Measurements from ENCODE around the gene LRRC74B. TPM values are rescaled to one million over a fixed set of nuclear protein-coding genes. Genes with fewer than 3 reads are reported as not detected.

The LRRC74B gene
- total and polyA plus RNA-seq, 2 of the 4 experiments (the other 2 are of a cell fraction), result not detected

- WGBS, 2 experiments (ENCODE audit: extremely low coverage in 2 of 2, insufficient read length in 1 of 2), result 75% methylated on average over 2 of the region's 14 CpGs; no CpG with 5 or more reads in 1 of the 2 experiments
- CTCF ChIA-PET, result no interaction called here
- in situ Hi-C loops (cut with MboI; ENCODE audit: low sequenced_read_pairs), result no loop called here
Observed at GRCh38 chr22:21047035-21047661, 1.4 kb downstream of the LRRC74B start.

More at GRCh38 chr22:21047035-21047661, 1.4 kb downstream of the LRRC74B start:
- Histone ChIP-seq H3K23ac (ENCODE audit: low read depth, low read length) (no peak overlapping the region), H3K27ac (ENCODE audit: insufficient read depth, low read length) (no peak overlapping the region), H2BK20ac (ENCODE audit: low read depth, low read length) (no peak overlapping the region), H2BK120ac (ENCODE audit: low read depth, low read length) (no peak overlapping the region), H2BK15ac (ENCODE audit: low read depth, low read length) (no peak overlapping the region), H3K4me1 (ENCODE audit: control insufficient read depth, insufficient read depth, low read length) (peaks cover 19% of the 10 kb centered on the region), H3K4me3 (ENCODE audit: insufficient read depth, low read depth, low read length) (no peak overlapping the region), H2AK9ac (replicated peaks; ENCODE audit: low read depth, low read length, poor library complexity) (no peak overlapping the region), H3K4ac (ENCODE audit: low read depth, low read length) (no peak overlapping the region), H2BK5ac (ENCODE audit: low read depth, low read length, poor library complexity, severe bottlenecking) (no peak overlapping the region), H3K9me3 (ENCODE audit: control insufficient read depth, insufficient read depth, low read length) (no peaks in the 10 kb centered on the region), H4K8ac (ENCODE audit: low read depth in 2 of 2, low read length in 2 of 2) (no peak overlapping the region), H3K9me1 (ENCODE audit: insufficient read depth, low read length) (peaks cover 6% of the 10 kb centered on the region; the same call in 1 of the 2 replicates), H3K4me2 (ENCODE audit: low read depth, low read length) (no peak overlapping the region), H3K14ac (replicated peaks; ENCODE audit: low read depth, low read length) (no peak overlapping the region), H3K36me3 (ENCODE audit: control insufficient read depth, insufficient read depth, low read length) (no peaks in the 10 kb centered on the region), H3K56ac (ENCODE audit: extremely low read depth, insufficient read depth, low read length) (no peak overlapping the region), H2AFZ (replicated peaks; ENCODE audit: low read length, poor library complexity) (peak overlapping the region; percentile 43), H3K79me1 (ENCODE audit: low read depth in 1 of 2, low read length in 2 of 2) (no peaks in the 10 kb centered on the region), H2AK5ac (ENCODE audit: low read depth, low read length) (no peak overlapping the region), H3K27me3 (ENCODE audit: control insufficient read depth, insufficient read depth, low read length) (no peaks in the 10 kb centered on the region), H3K18ac (ENCODE audit: low read depth, low read length) (no peak overlapping the region), H4K20me1 (ENCODE audit: insufficient read depth, low read length) (no peaks in the 10 kb centered on the region), H3K9ac (ENCODE audit: low read depth, low read length) (no peak overlapping the region), H4K91ac (ENCODE audit: insufficient read depth, low read depth, low read length) (no peak overlapping the region), H4K5ac (ENCODE audit: low read depth, low read length) (no peak overlapping the region)
- dilution Hi-C loops (cut with HindIII; ENCODE audit: low sequenced_read_pairs, unreplicated experiment), result no loop called here
- intact Hi-C loops (cut with micrococcal nuclease), result no loop called here
- POLR2A ChIA-PET (ENCODE audit: unreplicated experiment), result no interaction called here
- BruUV-seq (replicated peaks), result no TSS peak
- TF ChIP-seq RAD21 (IDR thresholded peaks at IDR 0.05; ENCODE audit: low read length) (no peak), CEBPB (IDR thresholded peaks at IDR 0.05; ENCODE audit: low read depth, low read length) (no peak), NFE2L2 (IDR thresholded peaks at IDR 0.05; ENCODE audit: low read depth, low read length) (no peak)
- ATAC-seq (ENCODE audit: low read depth) (no peak), DNase-seq (no peak)

All from IMR-90 (cell line).